Breast epithelium (tissue), 3 donors: ENCODE data around the gene CNOT10.

Experiments
- POLR2A ChIP-seq: fragments of 450-650 bp; IDR thresholded peaks from one replicate; pipeline ENCODE4 v1.6.1; 2016; ENCODE audit warnings: antibody characterized with exemption, mild to moderate bottlenecking, moderate library complexity
- POLR2AphosphoS5 ChIP-seq, 3 donors: sonication (generic); formaldehyde crosslinking; IDR thresholded peaks; one replicate each; pipeline ENCODE4 v1.6.1; 2017; ENCODE audit warnings: antibody characterized with exemption in 3 of 3
- TF ChIP-seq, protein P1 (sequence below), 3 donors: fragments of 450-650 bp; IDR thresholded peaks; one replicate each; pipeline ENCODE4 v1.5.1; 2016 to 2017; ENCODE audit warnings: antibody characterized with exemption in 3 of 3, mild to moderate bottlenecking in 3 of 3, moderate library complexity in 3 of 3

DNA sequence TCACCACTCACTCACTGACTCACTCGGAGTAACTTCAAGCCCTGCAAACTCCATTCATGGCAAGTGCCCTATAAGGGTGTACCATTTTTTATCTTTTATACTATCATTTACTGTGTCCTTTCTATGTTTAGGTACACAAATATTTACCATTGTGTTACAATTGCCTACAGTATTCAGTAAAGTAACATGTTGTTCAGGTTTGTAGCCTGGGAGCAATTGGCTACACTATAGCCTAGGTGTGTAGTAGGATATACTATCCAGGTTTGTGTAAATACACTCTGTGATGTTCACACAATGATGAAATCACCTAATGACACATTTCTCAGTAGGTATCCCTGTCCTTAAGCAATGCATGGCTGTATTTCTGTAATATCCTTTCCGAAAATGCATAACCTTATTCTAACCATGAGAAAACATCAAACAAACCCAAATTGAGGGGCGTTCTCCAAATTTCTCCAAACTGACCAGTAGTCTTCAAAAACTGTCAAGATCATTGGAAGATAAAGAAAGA is 17.9 kb upstream of the CNOT10 start:
- TF ChIP-seq, protein P1, sequence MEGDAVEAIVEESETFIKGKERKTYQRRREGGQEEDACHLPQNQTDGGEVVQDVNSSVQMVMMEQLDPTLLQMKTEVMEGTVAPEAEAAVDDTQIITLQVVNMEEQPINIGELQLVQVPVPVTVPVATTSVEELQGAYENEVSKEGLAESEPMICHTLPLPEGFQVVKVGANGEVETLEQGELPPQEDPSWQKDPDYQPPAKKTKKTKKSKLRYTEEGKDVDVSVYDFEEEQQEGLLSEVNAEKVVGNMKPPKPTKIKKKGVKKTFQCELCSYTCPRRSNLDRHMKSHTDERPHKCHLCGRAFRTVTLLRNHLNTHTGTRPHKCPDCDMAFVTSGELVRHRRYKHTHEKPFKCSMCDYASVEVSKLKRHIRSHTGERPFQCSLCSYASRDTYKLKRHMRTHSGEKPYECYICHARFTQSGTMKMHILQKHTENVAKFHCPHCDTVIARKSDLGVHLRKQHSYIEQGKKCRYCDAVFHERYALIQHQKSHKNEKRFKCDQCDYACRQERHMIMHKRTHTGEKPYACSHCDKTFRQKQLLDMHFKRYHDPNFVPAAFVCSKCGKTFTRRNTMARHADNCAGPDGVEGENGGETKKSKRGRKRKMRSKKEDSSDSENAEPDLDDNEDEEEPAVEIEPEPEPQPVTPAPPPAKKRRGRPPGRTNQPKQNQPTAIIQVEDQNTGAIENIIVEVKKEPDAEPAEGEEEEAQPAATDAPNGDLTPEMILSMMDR (IDR thresholded peaks at IDR 0.05): no peak
- no peak for TF ChIP-seq POLR2A
- TF ChIP-seq POLR2AphosphoS5 (IDR thresholded peaks at IDR 0.05): no peak
